Activated CD4-positive, alpha-beta memory T cell treated with anti-CD3 and anti-CD28 coated beads for 36 hours (primary cell): ENCODE results near the gene F10. TPM values are rescaled to one million over a fixed set of nuclear protein-coding genes. Genes with fewer than 3 reads are reported as not detected.

Experiments used
- total RNA-seq, 2 experiments: library from RNA; stranded (reverse); gene quantifications; one replicate each; pipeline ENCODE4 v1.2.3, GENCODE V29; 2021

The F10 gene
- total RNA-seq, 2 experiments from 2014 or later = not detected

Other genes with a start within 250 kb of the F10 start
- gene MCF2L, start 153.6 kb upstream of the F10 start, total RNA-seq = 1 to 10 TPM; 7.1 to 8.0 TPM
- under 1 TPM; 0.29 to 0.56 TPM for gene F7, start 17.0 kb upstream of the F10 start, total RNA-seq
- not detected for gene PROZ, start 35.8 kb downstream of the F10 start, total RNA-seq
- gene PCID2, start 85.9 kb downstream of the F10 start, total RNA-seq = 10 to 100 TPM; 66.6 to 72.4 TPM
- gene CUL4A, start 86.8 kb downstream of the F10 start, total RNA-seq = 10 to 100 TPM; 65.9 to 70.2 TPM
- 10 to 100 TPM; 45.9 to 46.8 TPM for gene LAMP1, start 174.4 kb downstream of the F10 start, total RNA-seq
- gene GRTP1, start 241.3 kb downstream of the F10 start, total RNA-seq = under 1 TPM; 0.44 to 0.59 TPM